Islet precursor cell (in vitro differentiated cells): ENCODE results near the gene SGCE.

Experiments
- DNase-seq: peaks from one replicate; pipeline ENCODE4 v3.0.0-alpha.2; 2018

SGCE gene

GRCh38 chr7:94562525-94562924, 93.4 kb downstream of the SGCE start:
- DNase-seq = no peak

GRCh38 chr7:94561841-94562514, 94.0 kb downstream of the SGCE start:
- DNase-seq = no peak

DNA sequence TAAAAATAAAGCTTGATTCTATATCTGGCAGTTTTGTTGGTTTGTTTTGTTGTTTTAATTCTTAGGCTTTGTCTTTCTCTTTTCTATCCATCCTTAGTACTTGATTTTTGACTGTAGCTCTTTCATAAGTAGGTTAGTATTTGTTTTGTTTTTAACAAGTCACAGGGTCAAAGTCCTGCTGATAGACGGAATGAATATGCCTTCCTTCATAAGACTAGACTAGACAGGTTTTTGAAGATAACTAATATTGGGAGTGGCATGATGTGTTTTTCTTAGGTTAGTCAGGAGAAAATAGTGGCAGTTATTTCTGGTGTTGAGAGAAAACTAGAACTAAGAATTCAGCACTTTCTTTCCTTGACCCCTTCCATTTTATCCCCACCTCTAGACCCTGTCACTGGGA, 96.0 kb downstream of the SGCE start:
- DNase-seq = no peak

DNA sequence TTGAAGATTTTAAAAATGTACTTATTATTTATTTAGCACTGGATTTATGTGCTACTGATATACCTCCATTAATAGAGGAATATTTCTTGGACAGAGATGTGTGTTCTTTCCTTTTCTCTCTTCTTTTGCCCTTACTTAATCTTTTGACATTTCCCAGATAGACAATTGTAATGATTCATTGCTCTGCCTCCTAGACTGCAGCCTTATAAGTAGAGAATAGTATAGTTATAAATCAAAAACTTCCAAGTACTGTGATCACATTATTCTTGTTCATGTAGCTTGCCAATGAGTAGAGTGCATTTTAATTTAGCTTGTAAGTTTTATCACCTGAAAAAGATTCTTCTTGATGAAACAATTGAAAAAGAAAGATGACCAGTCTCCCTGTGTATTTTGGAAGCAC, 98.7 kb downstream of the SGCE start:
- no peak for DNase-seq

- DNase-seq = no peak
These were observed 99.9 kb downstream of the SGCE start for GRCh38 chr7:94556028-94556427.

DNA sequence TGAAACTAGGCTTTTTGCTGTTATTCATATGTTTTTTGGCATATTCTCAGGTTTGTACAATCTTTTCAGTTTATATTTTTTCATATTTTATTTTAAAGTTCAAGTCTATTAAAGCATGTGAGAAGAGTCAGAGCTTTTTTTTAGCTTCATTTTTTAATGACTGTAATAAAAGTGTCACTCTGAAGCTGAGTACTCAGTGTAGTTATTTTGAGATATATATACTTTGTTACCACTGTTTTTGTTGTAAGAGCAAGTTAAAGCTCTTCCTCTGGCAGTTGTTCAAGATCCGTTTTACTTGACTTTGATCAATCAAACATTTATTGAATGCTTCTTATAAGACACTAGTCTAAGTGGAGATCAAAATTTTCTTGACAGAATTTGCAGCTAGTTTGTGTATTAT, 108.8 kb downstream of the SGCE start:
- DNase-seq = no peak

DNA sequence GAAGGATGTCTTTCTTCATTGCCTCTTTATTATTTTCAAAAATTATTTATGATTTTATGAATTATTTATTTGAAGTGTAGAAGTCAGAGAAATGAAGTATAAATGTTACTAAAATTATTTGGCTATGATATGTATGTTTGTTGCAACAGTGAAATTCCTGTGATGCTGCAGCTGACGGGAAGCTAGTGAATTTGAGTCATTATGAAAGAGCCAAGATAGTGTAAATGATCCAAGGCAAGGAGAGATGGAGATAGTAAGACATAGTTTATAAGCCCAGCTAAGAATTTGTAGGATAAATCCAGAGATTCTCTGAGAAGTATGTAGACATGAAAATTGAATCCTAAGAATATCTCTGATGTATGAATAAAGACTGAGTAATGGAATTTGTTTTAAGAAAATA, 115.5 kb downstream of the SGCE start:
- no peak for DNase-seq
